ENCODE measurements around the gene DMBT1. TPM values are rescaled to one million over a fixed set of nuclear protein-coding genes. Genes with fewer than 3 reads are reported as not detected.

Gene DMBT1
- total RNA-seq, 2 donors from 2014 or later: not detected

- intact Hi-C loops (cut with DNase I): no loop called here
- no peak for DNase-seq (ENCODE audit: low spot score)
Observed at GRCh38 chr10:122544493-122544892, 16.1 kb upstream of the DMBT1 start.

- DNase-seq (ENCODE audit: low spot score): no peak
- intact Hi-C loops (cut with DNase I): no loop called here
Observed at GRCh38 chr10:122546242-122546641, 14.3 kb upstream of the DMBT1 start.

- intact Hi-C loops (cut with DNase I): no loop called here
- no peak for DNase-seq (ENCODE audit: low spot score)
Observed at GRCh38 chr10:122548407-122549085, 12.0 kb upstream of the DMBT1 start.

GRCh38 chr10:122549636-122550035 is 10.9 kb upstream of the DMBT1 start:
- intact Hi-C loops (cut with DNase I): loop anchor here in 1 of 2 donors (10.0 kb wide), 1 partner anchor 105 kb away; no protein-coding TSS in a partner anchor
- DNase-seq (ENCODE audit: low spot score): no peak

DNA sequence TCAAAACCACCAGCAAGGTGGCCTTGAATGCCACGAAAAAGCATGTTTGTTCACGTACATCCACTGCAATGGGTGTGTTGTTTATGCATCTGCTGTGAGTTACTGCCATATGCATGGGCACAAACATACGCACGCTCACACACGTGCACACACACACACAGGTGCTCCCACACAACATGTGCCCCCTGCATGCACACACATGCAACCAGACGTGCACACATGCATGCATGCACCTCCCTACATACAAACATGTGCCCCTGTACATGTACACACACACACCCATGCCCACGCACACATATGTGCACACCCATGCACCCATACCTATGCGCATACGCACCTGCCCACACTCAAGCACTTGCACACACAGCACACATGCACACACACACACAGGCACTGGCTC is 10.1 kb upstream of the DMBT1 start:
- intact Hi-C loops (cut with DNase I): loop anchor here in 1 of 2 donors (10.0 kb wide), 1 partner anchor 106 kb away; no protein-coding TSS in a partner anchor
- no peak for DNase-seq (ENCODE audit: low spot score)

DNA sequence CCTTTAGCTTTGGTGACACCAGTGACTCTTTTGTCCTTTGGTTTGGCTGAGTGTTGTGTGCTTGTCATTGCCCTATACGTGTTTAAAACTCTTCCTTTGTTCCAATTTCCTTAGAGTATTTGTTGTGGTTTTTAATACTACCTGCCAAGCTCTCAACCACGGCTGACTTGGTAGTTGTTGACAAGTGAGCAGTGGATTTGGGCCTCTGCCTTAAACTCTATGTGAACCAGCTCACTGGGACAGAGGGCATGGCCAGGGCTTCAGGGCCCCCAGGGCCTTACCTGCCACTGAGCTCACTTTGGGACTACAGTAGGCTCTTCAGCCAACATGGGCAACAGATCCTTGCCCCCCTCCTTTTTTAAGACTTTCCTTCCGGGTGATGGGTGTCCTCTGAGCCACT is 9.6 kb upstream of the DMBT1 start:
- intact Hi-C loops (cut with DNase I): loop anchor here in 1 of 2 donors (10.0 kb wide), 1 partner anchor 106 kb away; no protein-coding TSS in a partner anchor
- no peak for DNase-seq (ENCODE audit: low spot score)

DNA sequence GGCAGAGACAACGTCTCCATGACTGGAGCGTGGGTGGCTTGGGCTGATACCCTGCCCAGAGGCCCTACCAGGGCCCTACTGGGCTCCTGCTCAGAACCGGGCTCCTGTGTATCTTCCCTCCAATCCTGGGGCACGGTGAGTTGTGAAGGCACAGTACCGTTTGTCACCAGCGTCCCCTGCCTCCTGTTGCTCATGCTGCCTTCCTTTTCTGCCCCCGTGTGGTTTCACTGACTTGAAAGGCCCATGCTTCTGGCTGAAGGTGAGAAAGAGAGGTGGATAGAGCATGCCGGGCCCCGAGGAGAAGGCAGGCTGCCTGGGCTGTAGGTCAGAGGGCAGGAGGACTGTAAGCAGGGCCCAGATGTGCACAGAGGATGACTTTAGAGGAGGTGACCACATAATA is 9.1 kb upstream of the DMBT1 start:
- no peak for DNase-seq (ENCODE audit: low spot score)
- intact Hi-C loops (cut with DNase I): loop anchor here in 1 of 2 donors (10.0 kb wide), 1 partner anchor 107 kb away; no protein-coding TSS in a partner anchor

DNA sequence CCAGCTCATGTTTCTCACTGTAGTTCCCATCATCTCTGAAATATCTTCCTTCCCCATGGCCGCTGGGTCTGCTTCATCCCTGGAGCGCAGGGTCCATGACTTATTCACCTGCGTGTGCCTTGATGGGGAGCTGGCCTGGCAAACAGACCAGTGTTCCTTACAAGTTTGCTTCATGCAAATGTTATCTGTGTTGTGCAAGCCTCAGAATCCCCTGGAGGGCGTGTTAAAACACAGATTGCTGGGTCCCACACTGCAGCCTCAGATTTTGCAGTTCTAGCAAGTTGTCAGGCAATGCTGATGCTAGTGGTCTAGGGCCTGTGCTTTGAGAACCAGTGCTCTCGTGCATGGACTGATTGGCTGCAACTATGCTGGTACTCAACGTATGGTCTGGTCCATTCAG is 7.2 kb upstream of the DMBT1 start:
- DNase-seq (ENCODE audit: low spot score): no peak
- intact Hi-C loops (cut with DNase I): loop anchor here in 1 of 2 donors (10.0 kb wide), 1 partner anchor 109 kb away; no protein-coding TSS in a partner anchor

GRCh38 chr10:122554131-122555036 is 6.2 kb upstream of the DMBT1 start:
- intact Hi-C loops (cut with DNase I): loop anchor here in 1 of 2 donors (10.0 kb wide), 1 partner anchor 110 kb away; no protein-coding TSS in a partner anchor
- no peak for DNase-seq (ENCODE audit: low spot score)

GRCh38 chr10:122555442-122555841 is 5.1 kb upstream of the DMBT1 start:
- intact Hi-C loops (cut with DNase I): loop anchor here in 1 of 2 donors (10.0 kb wide), 1 partner anchor 111 kb away; no protein-coding TSS in a partner anchor
- DNase-seq (ENCODE audit: low spot score): no peak

- intact Hi-C loops (cut with DNase I): loop anchor here in 1 of 2 donors (10.0 kb wide), 1 partner anchor 113 kb away; no protein-coding TSS in a partner anchor
- no peak for DNase-seq (ENCODE audit: low spot score)
Observed at GRCh38 chr10:122557516-122557915, 3.0 kb upstream of the DMBT1 start.

DNA sequence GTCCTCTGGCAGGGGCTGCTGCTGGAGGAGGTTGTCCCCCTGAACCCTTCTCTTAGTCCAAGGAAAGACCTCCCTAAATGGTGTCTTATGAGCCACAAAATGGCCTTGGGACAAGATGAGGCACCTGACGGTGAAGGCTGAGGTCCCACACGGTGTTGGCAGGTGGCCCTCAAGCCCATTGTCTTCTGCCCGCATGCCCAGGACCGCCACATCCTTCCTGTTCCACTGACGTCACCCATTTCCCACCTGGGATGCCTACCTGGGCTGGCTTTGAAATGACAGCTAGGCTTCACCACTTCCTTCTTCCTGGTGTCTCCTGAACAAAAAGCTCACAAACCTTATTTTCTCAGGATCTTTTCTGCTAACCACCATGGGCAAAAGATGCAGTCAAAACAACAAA is 2.1 kb upstream of the DMBT1 start:
- intact Hi-C loops (cut with DNase I): loop anchor here in 1 of 2 donors (10.0 kb wide), 1 partner anchor 114 kb away; no protein-coding TSS in a partner anchor
- no peak for DNase-seq (ENCODE audit: low spot score)

GRCh38 chr10:122559228-122559627 is 1.3 kb upstream of the DMBT1 start:
- intact Hi-C loops (cut with DNase I): loop anchor here in 1 of 2 donors (10.0 kb wide), 1 partner anchor 114 kb away; no protein-coding TSS in a partner anchor
- DNase-seq (ENCODE audit: low spot score): no peak

DNA sequence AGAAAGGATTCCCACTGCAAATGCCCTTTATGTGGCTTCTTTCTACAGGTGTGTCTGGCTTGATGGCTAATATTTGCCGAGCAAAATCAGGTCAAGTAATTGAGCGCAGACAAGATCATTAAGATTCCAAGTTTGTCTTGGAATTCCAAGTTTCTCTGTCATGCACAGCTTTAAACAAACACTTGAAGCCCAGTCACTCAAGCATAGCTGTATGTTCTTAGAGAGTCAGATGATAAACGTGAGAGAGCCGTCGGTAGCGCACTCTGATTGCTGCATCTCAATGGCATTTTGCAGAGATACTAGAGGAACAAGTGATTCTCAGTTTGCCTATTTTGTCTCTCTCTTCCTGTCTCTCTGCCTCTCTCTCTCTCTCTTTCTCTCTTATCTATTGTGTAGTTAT is 658 bp downstream of the DMBT1 start:
- intact Hi-C loops (cut with DNase I): loop anchor here in 1 of 2 donors (5.0 to 10.0 kb wide), 2 partner anchors 96 to 269 kb away; partner anchors contain the start of gene HTRA1

GRCh38 chr10:122561792-122562191 is 1.2 kb downstream of the DMBT1 start:
- intact Hi-C loops (cut with DNase I): loop anchor here in 1 of 2 donors (5.0 to 10.0 kb wide), 2 partner anchors 97 to 269 kb away; partner anchors contain the start of gene HTRA1

More for the DNA sequence above, 658 bp downstream of the DMBT1 start:
- DNase-seq (ENCODE audit: low spot score): no peak

DNA sequence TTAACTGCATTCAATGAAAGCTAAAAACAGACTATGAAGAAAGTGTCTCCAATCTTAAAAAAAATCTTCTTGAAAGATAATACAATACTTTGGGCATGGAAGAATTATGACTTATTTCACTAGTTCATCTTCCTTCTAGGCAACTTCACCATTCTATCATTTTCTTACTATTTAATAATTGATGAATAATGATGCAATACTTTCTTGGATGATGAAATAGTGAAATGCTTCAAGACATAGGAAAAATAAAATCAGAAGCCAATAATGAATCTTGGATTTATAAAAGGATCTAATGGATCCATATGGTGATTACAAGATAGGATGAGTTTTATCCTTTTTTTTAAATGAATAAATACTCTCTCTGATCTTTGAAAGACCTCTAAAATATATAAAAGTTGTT is 4.4 kb downstream of the DMBT1 start:
- DNase-seq (ENCODE audit: low spot score): no peak
- intact Hi-C loops (cut with DNase I): loop anchor here (5.0 to 10.0 kb wide), 3 partner anchors 100 to 273 kb away; partner anchors contain the start of gene HTRA1 (in 1 of the 2)

More at GRCh38 chr10:122561792-122562191, 1.2 kb downstream of the DMBT1 start:
- DNase-seq (ENCODE audit: low spot score): no peak

GRCh38 chr10:122565766-122566206 is 5.2 kb downstream of the DMBT1 start:
- peak; percentile 92 for DNase-seq (ENCODE audit: low spot score)
- intact Hi-C loops (cut with DNase I): loop anchor here (5.0 to 10.0 kb wide), 2 partner anchors 101 to 268 kb away; partner anchors contain the start of gene HTRA1 (in 1 of the 2)

DNA sequence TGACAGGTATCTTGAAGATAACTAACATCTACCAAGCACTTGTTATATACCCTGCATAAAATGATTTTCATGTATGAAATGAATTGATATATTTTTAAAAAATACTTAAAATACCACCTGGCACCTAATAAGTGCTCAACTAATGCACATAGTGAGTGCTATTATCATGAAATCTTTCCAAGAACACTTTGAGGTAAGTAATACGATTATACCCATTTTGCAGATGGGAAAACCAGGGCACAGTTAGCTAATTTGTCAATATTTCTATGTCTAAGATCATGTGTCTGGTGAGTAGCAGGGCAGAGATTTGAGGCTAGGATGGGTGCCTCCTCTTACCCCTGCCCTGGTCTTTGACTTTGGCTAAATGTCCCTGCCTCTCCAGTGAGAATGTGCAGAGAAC is 6.1 kb downstream of the DMBT1 start:
- DNase-seq (ENCODE audit: low spot score): no peak
- intact Hi-C loops (cut with DNase I): loop anchor here (5.0 to 10.0 kb wide), 2 partner anchors 102 to 269 kb away; partner anchors contain the start of gene HTRA1 (in 1 of the 2)

All from posterior vena cava (tissue), 2 donors.